Prostate gland (tissue), 2 donors: ENCODE measurements around the gene GRAMD1B.

Experiments used
- POLR2A ChIP-seq: fragments of 450-650 bp; IDR thresholded peaks from one replicate; pipeline ENCODE4 v1.6.1; 2016; ENCODE audit warnings: antibody characterized with exemption, mild to moderate bottlenecking
- POLR2AphosphoS5 ChIP-seq: sonication (generic); formaldehyde crosslinking; IDR thresholded peaks from one replicate; pipeline ENCODE4 v1.6.1; 2017; ENCODE audit warnings: antibody characterized with exemption
- TF ChIP-seq, protein P1 (sequence below), 4 experiments: fragments of 200-600 bp in 2 of 4; fragments of 450-650 bp in 2 of 4; sonication (generic) in 2 of 4; IDR thresholded peaks; 1 replicate in 3 of 4; 2 replicates in 1 of 4; pipeline ENCODE4 v1.5.1; 2016 to 2019; ENCODE audit warnings: antibody characterized with exemption in 4 of 4, mild to moderate bottlenecking in 2 of 4, moderate library complexity in 2 of 4

DNA sequence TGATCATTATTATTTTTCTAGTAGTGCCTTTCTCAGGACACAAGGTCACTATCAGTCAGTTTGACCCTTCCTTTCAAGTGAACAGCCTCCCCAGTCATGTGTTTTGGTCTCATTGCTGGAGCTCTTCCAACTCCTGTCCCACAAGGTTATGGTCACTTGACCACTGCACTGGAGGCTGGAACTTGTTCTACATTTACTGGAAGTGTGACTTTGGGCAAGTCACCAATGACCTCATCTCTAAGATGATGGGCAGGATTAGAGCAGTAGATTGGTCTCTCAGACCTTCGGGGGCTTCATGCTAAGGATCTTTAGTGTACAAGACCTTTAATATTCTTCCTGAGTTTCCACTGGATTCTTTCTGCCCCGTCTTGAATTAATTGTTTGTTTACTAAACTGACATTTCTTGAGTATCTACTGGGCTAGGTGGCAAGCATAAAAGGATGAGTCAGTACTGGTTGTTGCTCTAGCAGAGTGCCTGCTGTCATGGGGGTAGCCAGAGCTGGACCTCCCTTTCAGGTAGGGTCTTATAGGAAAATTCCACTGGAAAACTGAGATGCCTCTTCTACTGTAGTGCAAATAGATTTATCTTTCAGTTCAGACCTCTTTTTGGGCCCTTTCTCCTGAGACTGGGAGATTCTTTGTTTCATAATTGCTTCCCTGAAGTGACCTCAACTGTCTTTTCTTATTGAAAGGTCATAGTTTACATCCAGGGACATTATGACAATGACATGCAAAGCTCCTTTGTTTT lies 106.8 kb downstream of the GRAMD1B start:
- TF ChIP-seq, protein P1, sequence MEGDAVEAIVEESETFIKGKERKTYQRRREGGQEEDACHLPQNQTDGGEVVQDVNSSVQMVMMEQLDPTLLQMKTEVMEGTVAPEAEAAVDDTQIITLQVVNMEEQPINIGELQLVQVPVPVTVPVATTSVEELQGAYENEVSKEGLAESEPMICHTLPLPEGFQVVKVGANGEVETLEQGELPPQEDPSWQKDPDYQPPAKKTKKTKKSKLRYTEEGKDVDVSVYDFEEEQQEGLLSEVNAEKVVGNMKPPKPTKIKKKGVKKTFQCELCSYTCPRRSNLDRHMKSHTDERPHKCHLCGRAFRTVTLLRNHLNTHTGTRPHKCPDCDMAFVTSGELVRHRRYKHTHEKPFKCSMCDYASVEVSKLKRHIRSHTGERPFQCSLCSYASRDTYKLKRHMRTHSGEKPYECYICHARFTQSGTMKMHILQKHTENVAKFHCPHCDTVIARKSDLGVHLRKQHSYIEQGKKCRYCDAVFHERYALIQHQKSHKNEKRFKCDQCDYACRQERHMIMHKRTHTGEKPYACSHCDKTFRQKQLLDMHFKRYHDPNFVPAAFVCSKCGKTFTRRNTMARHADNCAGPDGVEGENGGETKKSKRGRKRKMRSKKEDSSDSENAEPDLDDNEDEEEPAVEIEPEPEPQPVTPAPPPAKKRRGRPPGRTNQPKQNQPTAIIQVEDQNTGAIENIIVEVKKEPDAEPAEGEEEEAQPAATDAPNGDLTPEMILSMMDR (IDR thresholded peaks at IDR 0.05), result no peak
- no peak for TF ChIP-seq POLR2AphosphoS5
- TF ChIP-seq POLR2A, result no peak
